Measurements from ENCODE around the gene LCE5A. TPM values are rescaled to one million over a fixed set of nuclear protein-coding genes. Genes with fewer than 3 reads are reported as not detected.
"Not testable (repeated sequence)": the region's sequence is repeated elsewhere in the genome, so short reads cannot be mapped to it uniquely, and the experiment has no call there.

The LCE5A gene
- total and polyA plus RNA-seq, 9 donors, result not detected

- no peak overlapping the region for H3K4me3 ChIP-seq (ENCODE audit: low read length)
- H3K27ac ChIP-seq (ENCODE audit: low read length), result no peak overlapping the region
- WGBS (ENCODE audit: insufficient coverage), result 33% methylated on average over 2 of the region's 4 CpGs
- H3K27me3 ChIP-seq (ENCODE audit: control insufficient read depth, insufficient read depth, low read length), result no peaks in the 10 kb centered on the region
- H3K4me1 ChIP-seq (ENCODE audit: control insufficient read depth, insufficient read depth, low read length), result no peaks in the 10 kb centered on the region
- peaks cover 9% of the 10 kb centered on the region for H3K9me3 ChIP-seq (replicated peaks; ENCODE audit: control insufficient read depth, low read depth, low read length)
- no peaks in the 10 kb centered on the region for H3K36me3 ChIP-seq (ENCODE audit: control insufficient read depth, insufficient read depth, low read length)
- DNase-seq, result no peak
These were observed 33.2 kb downstream of the LCE5A start for GRCh38 chr1:152543820-152544219.

- Histone ChIP-seq H3K36me3 (ENCODE audit: control insufficient read depth, insufficient read depth, low read length) (no peaks in the 10 kb centered on the region), H3K4me3 (ENCODE audit: low read length) (no peak overlapping the region), H3K27ac (ENCODE audit: low read length) (no peak overlapping the region), H3K9me3 (replicated peaks; ENCODE audit: control insufficient read depth, low read depth, low read length) (peaks cover 9% of the 10 kb centered on the region), H3K27me3 (ENCODE audit: control insufficient read depth, insufficient read depth, low read length) (no peaks in the 10 kb centered on the region), H3K4me1 (ENCODE audit: control insufficient read depth, insufficient read depth, low read length) (no peaks in the 10 kb centered on the region)
- 58% methylated on average over 1 of the region's 1 CpG for WGBS (ENCODE audit: insufficient coverage)
- no peak for DNase-seq
These were observed 36.1 kb downstream of the LCE5A start for GRCh38 chr1:152546704-152547103.

DNA sequence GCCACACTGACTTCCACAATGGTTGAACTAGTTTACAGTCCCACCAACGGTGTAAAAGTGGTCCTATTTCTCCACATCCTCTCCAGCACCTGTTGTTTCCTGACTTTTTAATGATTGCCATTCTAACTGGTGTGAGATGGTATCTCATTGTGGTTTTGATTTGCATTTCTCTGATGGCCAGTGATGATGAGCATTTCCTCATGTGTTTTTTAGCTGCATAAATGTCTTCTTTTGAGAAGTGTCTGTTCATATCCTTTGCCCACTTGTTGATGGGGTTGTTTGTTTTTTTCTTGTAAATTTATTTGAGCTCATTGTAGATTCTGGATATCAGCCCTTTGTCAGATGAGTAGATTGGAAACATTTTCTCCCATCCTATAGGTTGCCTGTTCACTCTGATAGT lies 37.8 kb downstream of the LCE5A start:
- not testable (repeated sequence) for DNase-seq; H3K4me3 ChIP-seq (ENCODE audit: low read length); H3K4me1 ChIP-seq (ENCODE audit: control insufficient read depth, insufficient read depth, low read length); H3K9me3 ChIP-seq (replicated peaks; ENCODE audit: control insufficient read depth, low read depth, low read length); H3K36me3 ChIP-seq (ENCODE audit: control insufficient read depth, insufficient read depth, low read length); H3K27ac ChIP-seq (ENCODE audit: low read length); H3K27me3 ChIP-seq (ENCODE audit: control insufficient read depth, insufficient read depth, low read length)
- no CpG with 5 or more reads among the region's 1 CpG for WGBS (ENCODE audit: insufficient coverage)

Other genes starting within 250 kb of the LCE5A start
- not detected for gene FLG, start 185.6 kb upstream of the LCE5A start, total RNA-seq
- gene FLG, start 185.6 kb upstream of the LCE5A start, polyA plus RNA-seq (ENCODE audit: insufficient read depth in 1 of 8, insufficient read length in 8 of 8, low replicate concordance in 1 of 8), result 1 to 10 TPM in 2 of 8 donors, under 1 TPM in 6; 0.20 to 1.6 (median 0.52) TPM
- not detected for gene FLG2, start 150.8 kb upstream of the LCE5A start, total RNA-seq
- under 1 TPM in 6 of 8 donors, not detected in 2; 0.01 to 0.11 (median 0.04) TPM for gene FLG2, start 150.8 kb upstream of the LCE5A start, polyA plus RNA-seq (ENCODE audit: insufficient read depth in 1 of 8, insufficient read length in 8 of 8, low replicate concordance in 1 of 8)
- not detected for gene CRNN, start 96.5 kb upstream of the LCE5A start, total RNA-seq
- not detected for gene CRNN, start 96.5 kb upstream of the LCE5A start, polyA plus RNA-seq (ENCODE audit: insufficient read depth in 1 of 8, insufficient read length in 8 of 8, low replicate concordance in 1 of 8)
- gene CRCT1, start 3.7 kb downstream of the LCE5A start, total RNA-seq, result not detected
- gene CRCT1, start 3.7 kb downstream of the LCE5A start, polyA plus RNA-seq (ENCODE audit: insufficient read depth in 1 of 8, insufficient read length in 8 of 8, low replicate concordance in 1 of 8), result not detected
- gene LCE3E, start 56.0 kb downstream of the LCE5A start, total RNA-seq, result not detected
- not detected for gene LCE3E, start 56.0 kb downstream of the LCE5A start, polyA plus RNA-seq (ENCODE audit: insufficient read depth in 1 of 8, insufficient read length in 8 of 8, low replicate concordance in 1 of 8)
- gene LCE3D, start 69.7 kb downstream of the LCE5A start, total RNA-seq, result not detected
- not detected for gene LCE3D, start 69.7 kb downstream of the LCE5A start, polyA plus RNA-seq (ENCODE audit: insufficient read depth in 1 of 8, insufficient read length in 8 of 8, low replicate concordance in 1 of 8)
- not detected for gene LCE3C, start 89.4 kb downstream of the LCE5A start, total RNA-seq
- not detected for gene LCE3C, start 89.4 kb downstream of the LCE5A start, polyA plus RNA-seq (ENCODE audit: insufficient read depth in 1 of 8, insufficient read length in 8 of 8, low replicate concordance in 1 of 8)
- gene LCE3B, start 103.0 kb downstream of the LCE5A start, total RNA-seq, result not detected
- gene LCE3B, start 103.0 kb downstream of the LCE5A start, polyA plus RNA-seq (ENCODE audit: insufficient read depth in 1 of 8, insufficient read length in 8 of 8, low replicate concordance in 1 of 8), result not detected
- not detected for gene LCE3A, start 112.3 kb downstream of the LCE5A start, total RNA-seq
- gene LCE3A, start 112.3 kb downstream of the LCE5A start, polyA plus RNA-seq (ENCODE audit: insufficient read depth in 1 of 8, insufficient read length in 8 of 8, low replicate concordance in 1 of 8), result not detected
- gene LCE2D, start 152.6 kb downstream of the LCE5A start, total RNA-seq, result not detected
- not detected for gene LCE2D, start 152.6 kb downstream of the LCE5A start, polyA plus RNA-seq (ENCODE audit: insufficient read depth in 1 of 8, insufficient read length in 8 of 8, low replicate concordance in 1 of 8)
- gene LCE2C, start 164.5 kb downstream of the LCE5A start, total RNA-seq, result not detected
- gene LCE2C, start 164.5 kb downstream of the LCE5A start, polyA plus RNA-seq (ENCODE audit: insufficient read depth in 1 of 8, insufficient read length in 8 of 8, low replicate concordance in 1 of 8), result not detected
- not detected for gene LCE2B, start 175.3 kb downstream of the LCE5A start, total RNA-seq
- not detected for gene LCE2B, start 175.3 kb downstream of the LCE5A start, polyA plus RNA-seq (ENCODE audit: insufficient read depth in 1 of 8, insufficient read length in 8 of 8, low replicate concordance in 1 of 8)
- gene LCE2A, start 187.5 kb downstream of the LCE5A start, total RNA-seq, result not detected
- not detected for gene LCE2A, start 187.5 kb downstream of the LCE5A start, polyA plus RNA-seq (ENCODE audit: insufficient read depth in 1 of 8, insufficient read length in 8 of 8, low replicate concordance in 1 of 8)
- gene LCE4A, start 197.4 kb downstream of the LCE5A start, total RNA-seq, result not detected
- gene LCE4A, start 197.4 kb downstream of the LCE5A start, polyA plus RNA-seq (ENCODE audit: insufficient read depth in 1 of 8, insufficient read length in 8 of 8, low replicate concordance in 1 of 8), result not detected
- not detected for gene KPRP, start 247.2 kb downstream of the LCE5A start, total RNA-seq
- not detected for gene KPRP, start 247.2 kb downstream of the LCE5A start, polyA plus RNA-seq (ENCODE audit: insufficient read depth in 1 of 8, insufficient read length in 8 of 8, low replicate concordance in 1 of 8)

Measured in muscle of leg (tissue), 11 donors.